Measurements from ENCODE around the gene AFF3. TPM values are rescaled to one million over a fixed set of nuclear protein-coding genes. Genes with fewer than 3 reads are reported as not detected.

AFF3 gene
- polyA plus RNA-seq, 1 donor (not counting 4 experiments of a cell fraction or from before 2014, with no cell fraction given), result not detected

DNA sequence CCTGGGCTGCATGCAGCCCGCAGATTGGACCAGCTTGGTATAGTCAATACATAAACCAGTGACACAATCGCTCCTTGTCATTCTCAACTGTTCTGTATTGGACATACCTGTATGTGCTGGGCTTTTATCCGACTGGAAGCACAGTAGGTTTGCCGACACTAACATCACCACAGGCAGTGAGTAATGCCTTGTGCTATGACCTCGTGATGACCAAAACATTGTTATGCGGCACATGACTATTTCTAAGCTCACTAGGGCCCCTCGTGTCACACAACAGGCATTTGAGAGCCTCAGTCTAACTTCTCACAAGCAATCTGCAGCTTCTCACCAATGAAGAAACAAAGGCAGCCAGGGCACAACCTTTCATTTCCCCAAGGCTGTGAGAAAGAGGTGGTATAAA is 320.8 kb downstream of the AFF3 start:
- H3K9ac ChIP-seq (ENCODE audit: control insufficient read depth, extremely low read depth, insufficient read depth, low read length), result no peak overlapping the region
- dilution Hi-C loops (cut with MboI; ENCODE audit: extremely low pct_ligation_motif_present, low sequenced_read_pairs), result no loop called here
- no peak overlapping the region for H3K27ac ChIP-seq (ENCODE audit: control insufficient read depth, insufficient read depth, low read length)
- H2AFZ ChIP-seq (ENCODE audit: control insufficient read depth, low read length), result no peak overlapping the region
- no peak overlapping the region for H3K4me2 ChIP-seq (ENCODE audit: control insufficient read depth, extremely low read depth, insufficient read depth, low read depth, low read length)
- H3K36me3 ChIP-seq (ENCODE audit: control insufficient read depth in 2 of 2, extremely low read depth in 1 of 2, insufficient read depth in 2 of 2, low read length in 2 of 2), result no peaks in the 10 kb centered on the region
- DNase-seq (ENCODE audit: low read depth, low spot score) (no peak), FAIRE-seq (no peak)
- no peaks in the 10 kb centered on the region for H3K9me1 ChIP-seq (ENCODE audit: control insufficient read depth, extremely low read depth, insufficient read depth, low read length)
- no peaks in the 10 kb centered on the region for H4K20me1 ChIP-seq (ENCODE audit: control insufficient read depth, extremely low read depth, insufficient read depth, low read length)
- H3K4me1 ChIP-seq (ENCODE audit: control insufficient read depth, extremely low read depth, insufficient read depth, low read length), result no peaks in the 10 kb centered on the region
- TF ChIP-seq EZH2 (IDR thresholded peaks at IDR 0.05; ENCODE audit: low read length), result no peak
- TF ChIP-seq, protein P1, sequence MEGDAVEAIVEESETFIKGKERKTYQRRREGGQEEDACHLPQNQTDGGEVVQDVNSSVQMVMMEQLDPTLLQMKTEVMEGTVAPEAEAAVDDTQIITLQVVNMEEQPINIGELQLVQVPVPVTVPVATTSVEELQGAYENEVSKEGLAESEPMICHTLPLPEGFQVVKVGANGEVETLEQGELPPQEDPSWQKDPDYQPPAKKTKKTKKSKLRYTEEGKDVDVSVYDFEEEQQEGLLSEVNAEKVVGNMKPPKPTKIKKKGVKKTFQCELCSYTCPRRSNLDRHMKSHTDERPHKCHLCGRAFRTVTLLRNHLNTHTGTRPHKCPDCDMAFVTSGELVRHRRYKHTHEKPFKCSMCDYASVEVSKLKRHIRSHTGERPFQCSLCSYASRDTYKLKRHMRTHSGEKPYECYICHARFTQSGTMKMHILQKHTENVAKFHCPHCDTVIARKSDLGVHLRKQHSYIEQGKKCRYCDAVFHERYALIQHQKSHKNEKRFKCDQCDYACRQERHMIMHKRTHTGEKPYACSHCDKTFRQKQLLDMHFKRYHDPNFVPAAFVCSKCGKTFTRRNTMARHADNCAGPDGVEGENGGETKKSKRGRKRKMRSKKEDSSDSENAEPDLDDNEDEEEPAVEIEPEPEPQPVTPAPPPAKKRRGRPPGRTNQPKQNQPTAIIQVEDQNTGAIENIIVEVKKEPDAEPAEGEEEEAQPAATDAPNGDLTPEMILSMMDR (optimal IDR thresholded peaks at IDR 0.05 in 1 of 3, IDR thresholded peaks at IDR 0.05 in 1 of 3, conservative IDR thresholded peaks at IDR 0.05 in 1 of 3; ENCODE audit: extremely low read depth in 1 of 3, insufficient read depth in 2 of 3, low read length in 3 of 3), result no peak
- no peak overlapping the region for H3K4me3 ChIP-seq (ENCODE audit: control insufficient read depth in 2 of 3, extremely low read depth in 1 of 3, insufficient read depth in 2 of 3, low read depth in 1 of 3, low read length in 3 of 3)
- H3K9me3 ChIP-seq (ENCODE audit: control insufficient read depth, low read depth, low read length), result no peaks in the 10 kb centered on the region
- no peaks in the 10 kb centered on the region for H3K27me3 ChIP-seq (ENCODE audit: control insufficient read depth, extremely low read depth, insufficient read depth, low read length)
- no peaks in the 10 kb centered on the region for H3K79me2 ChIP-seq (ENCODE audit: control insufficient read depth, insufficient read depth, low read length)

DNA sequence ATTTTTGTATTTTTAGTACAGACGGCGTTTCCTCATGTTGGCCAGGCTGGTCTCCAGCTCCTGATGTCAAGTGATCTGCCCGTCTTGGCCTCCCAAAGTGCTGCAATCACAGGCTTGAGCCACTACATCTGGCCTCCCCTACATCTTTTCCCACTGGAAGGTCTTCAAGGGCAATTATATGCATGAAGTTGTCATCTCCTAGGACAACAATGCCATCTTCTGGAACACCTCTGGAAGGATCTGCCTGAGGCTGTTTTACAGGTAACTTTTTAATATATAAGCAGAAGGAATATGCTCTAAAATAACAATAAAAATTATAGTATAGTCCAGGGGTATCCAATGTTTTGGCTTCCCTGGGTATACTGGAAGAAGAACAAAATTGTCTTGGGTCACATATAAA is 321.4 kb downstream of the AFF3 start:
- H3K27ac ChIP-seq (ENCODE audit: control insufficient read depth, insufficient read depth, low read length), result no peak overlapping the region
- H3K4me3 ChIP-seq (ENCODE audit: control insufficient read depth in 2 of 3, extremely low read depth in 1 of 3, insufficient read depth in 2 of 3, low read depth in 1 of 3, low read length in 3 of 3), result no peak overlapping the region
- H3K79me2 ChIP-seq (ENCODE audit: control insufficient read depth, insufficient read depth, low read length), result no peaks in the 10 kb centered on the region
- dilution Hi-C loops (cut with MboI; ENCODE audit: extremely low pct_ligation_motif_present, low sequenced_read_pairs), result no loop called here
- no peaks in the 10 kb centered on the region for H3K9me3 ChIP-seq (ENCODE audit: control insufficient read depth, low read depth, low read length)
- H3K27me3 ChIP-seq (ENCODE audit: control insufficient read depth, extremely low read depth, insufficient read depth, low read length), result no peaks in the 10 kb centered on the region
- H3K9me1 ChIP-seq (ENCODE audit: control insufficient read depth, extremely low read depth, insufficient read depth, low read length), result no peaks in the 10 kb centered on the region
- FAIRE-seq (no peak), DNase-seq (ENCODE audit: low read depth, low spot score) (no peak)
- H3K36me3 ChIP-seq (ENCODE audit: control insufficient read depth in 2 of 2, extremely low read depth in 1 of 2, insufficient read depth in 2 of 2, low read length in 2 of 2), result no peaks in the 10 kb centered on the region
- TF ChIP-seq, protein P1 (optimal IDR thresholded peaks at IDR 0.05 in 1 of 3, IDR thresholded peaks at IDR 0.05 in 1 of 3, conservative IDR thresholded peaks at IDR 0.05 in 1 of 3; ENCODE audit: extremely low read depth in 1 of 3, insufficient read depth in 2 of 3, low read length in 3 of 3), result no peak
- no peak for TF ChIP-seq EZH2 (IDR thresholded peaks at IDR 0.05; ENCODE audit: low read length)
- H4K20me1 ChIP-seq (ENCODE audit: control insufficient read depth, extremely low read depth, insufficient read depth, low read length), result no peaks in the 10 kb centered on the region
- no peak overlapping the region for H2AFZ ChIP-seq (ENCODE audit: control insufficient read depth, low read length)
- no peak overlapping the region for H3K4me2 ChIP-seq (ENCODE audit: control insufficient read depth, extremely low read depth, insufficient read depth, low read depth, low read length)
- H3K4me1 ChIP-seq (ENCODE audit: control insufficient read depth, extremely low read depth, insufficient read depth, low read length), result no peaks in the 10 kb centered on the region
- no peak overlapping the region for H3K9ac ChIP-seq (ENCODE audit: control insufficient read depth, extremely low read depth, insufficient read depth, low read length)

Data from keratinocyte (primary cell).